ENCODE data around the gene UBE2S.

- TF ChIP-seq, protein P1, sequence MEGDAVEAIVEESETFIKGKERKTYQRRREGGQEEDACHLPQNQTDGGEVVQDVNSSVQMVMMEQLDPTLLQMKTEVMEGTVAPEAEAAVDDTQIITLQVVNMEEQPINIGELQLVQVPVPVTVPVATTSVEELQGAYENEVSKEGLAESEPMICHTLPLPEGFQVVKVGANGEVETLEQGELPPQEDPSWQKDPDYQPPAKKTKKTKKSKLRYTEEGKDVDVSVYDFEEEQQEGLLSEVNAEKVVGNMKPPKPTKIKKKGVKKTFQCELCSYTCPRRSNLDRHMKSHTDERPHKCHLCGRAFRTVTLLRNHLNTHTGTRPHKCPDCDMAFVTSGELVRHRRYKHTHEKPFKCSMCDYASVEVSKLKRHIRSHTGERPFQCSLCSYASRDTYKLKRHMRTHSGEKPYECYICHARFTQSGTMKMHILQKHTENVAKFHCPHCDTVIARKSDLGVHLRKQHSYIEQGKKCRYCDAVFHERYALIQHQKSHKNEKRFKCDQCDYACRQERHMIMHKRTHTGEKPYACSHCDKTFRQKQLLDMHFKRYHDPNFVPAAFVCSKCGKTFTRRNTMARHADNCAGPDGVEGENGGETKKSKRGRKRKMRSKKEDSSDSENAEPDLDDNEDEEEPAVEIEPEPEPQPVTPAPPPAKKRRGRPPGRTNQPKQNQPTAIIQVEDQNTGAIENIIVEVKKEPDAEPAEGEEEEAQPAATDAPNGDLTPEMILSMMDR (IDR thresholded peaks at IDR 0.05): no peak
- no peak for TF ChIP-seq POLR2A (IDR thresholded peaks at IDR 0.05)
These were observed 53.5 kb downstream of the UBE2S start for GRCh38 chr19:55353803-55354697.

Data from lower leg skin (tissue), 3 donors.